Forelimb muscle (tissue), 1 donor: ENCODE results near the gene USP40. TPM values are rescaled to one million over a fixed set of nuclear protein-coding genes. Genes with fewer than 3 reads are reported as not detected.

Source experiments
- DNase-seq: peaks from one replicate; pipeline ENCODE4 v3.0.0-alpha.2; 2013; ENCODE audit warnings: low read depth
- polyA plus RNA-seq: library from polyadenylated mRNA; unstranded; fragments of 120-200 nt; gene quantifications from one replicate; pipeline ENCODE4 v1.2.1, GENCODE V29; 2013; ENCODE audit not compliant: insufficient read length

Gene USP40
- polyA plus RNA-seq, 1 donor: 21.3 TPM

GRCh38 chr2:233563663-233564430, 2.7 kb downstream of the USP40 start:
- DNase-seq: no peak

GRCh38 chr2:233556881-233557736, 9.5 kb downstream of the USP40 start:
- DNase-seq: no peak

GRCh38 chr2:233553366-233553765, 13.2 kb downstream of the USP40 start:
- DNase-seq: no peak

- DNase-seq: no peak
Measured at GRCh38 chr2:233551491-233551890, 15.1 kb downstream of the USP40 start.

GRCh38 chr2:233546774-233547173, 19.8 kb downstream of the USP40 start:
- no peak for DNase-seq

GRCh38 chr2:233546101-233546500, 20.5 kb downstream of the USP40 start:
- no peak for DNase-seq

GRCh38 chr2:233544200-233544610, 22.4 kb downstream of the USP40 start:
- no peak for DNase-seq

GRCh38 chr2:233542507-233542906, 24.1 kb downstream of the USP40 start:
- DNase-seq: no peak

- DNase-seq: no peak
Measured at GRCh38 chr2:233538741-233539140, 27.8 kb downstream of the USP40 start.

- no peak for DNase-seq
Measured at GRCh38 chr2:233535271-233535670, 31.3 kb downstream of the USP40 start.

GRCh38 chr2:233532971-233533370, 33.6 kb downstream of the USP40 start:
- no peak for DNase-seq

GRCh38 chr2:233531955-233532354, 34.6 kb downstream of the USP40 start:
- DNase-seq: no peak

GRCh38 chr2:233530381-233530780, 36.2 kb downstream of the USP40 start:
- no peak for DNase-seq

- no peak for DNase-seq
Measured at GRCh38 chr2:233528182-233528581, 38.4 kb downstream of the USP40 start.

- DNase-seq: no peak
Measured at GRCh38 chr2:233525791-233526190, 40.8 kb downstream of the USP40 start.

GRCh38 chr2:233519787-233520611, 46.6 kb downstream of the USP40 start:
- DNase-seq: no peak

- no peak for DNase-seq
Measured at GRCh38 chr2:233513953-233514655, 52.5 kb downstream of the USP40 start.

GRCh38 chr2:233503947-233504637, 62.5 kb downstream of the USP40 start:
- DNase-seq: no peak

- no peak for DNase-seq
Measured at GRCh38 chr2:233503481-233503880, 63.1 kb downstream of the USP40 start.

- no peak for DNase-seq
Measured at GRCh38 chr2:233501198-233502076, 65.1 kb downstream of the USP40 start.
